H7 (cell line): Measurements from ENCODE around the gene PHF21A. TPM values are rescaled to one million over a fixed set of nuclear protein-coding genes. Genes with fewer than 3 reads are reported as not detected.
"Not testable (repeated sequence)": the region's sequence is repeated elsewhere in the genome, so short reads cannot be mapped to it uniquely, and the experiment has no call there.

Experiments used
- DNase-seq: peaks from one replicate; pipeline ENCODE4 v3.0.0; 2012
- H3K27me3 ChIP-seq: 2 replicates; pipeline ENCODE4 v1.6.0; 2011; ENCODE audit warnings: mild to moderate bottlenecking, low read length; ENCODE audit not compliant: control insufficient read depth, insufficient read depth
- H3K36me3 ChIP-seq: replicated peaks from 2 replicates; pipeline ENCODE4 v1.5.1; 2011; ENCODE audit warnings: low read length; ENCODE audit not compliant: control insufficient read depth, insufficient read depth
- H3K4me3 ChIP-seq: 2 replicates; pipeline ENCODE4 v1.5.1; 2011; ENCODE audit warnings: low read depth, mild to moderate bottlenecking, control low read depth, low read length, moderate library complexity; ENCODE audit not compliant: insufficient read depth
- total RNA-seq: library from RNA; depleted of rRNA; stranded (reverse); fragments of >200 nt; shearing (Covaris generic); gene quantifications from 2 replicates; pipeline ENCODE4 v1.2.3, GENCODE V29; 2014

Gene PHF21A
- total RNA-seq, 1 experiment from 2014 or later: 10.1 TPM

DNA sequence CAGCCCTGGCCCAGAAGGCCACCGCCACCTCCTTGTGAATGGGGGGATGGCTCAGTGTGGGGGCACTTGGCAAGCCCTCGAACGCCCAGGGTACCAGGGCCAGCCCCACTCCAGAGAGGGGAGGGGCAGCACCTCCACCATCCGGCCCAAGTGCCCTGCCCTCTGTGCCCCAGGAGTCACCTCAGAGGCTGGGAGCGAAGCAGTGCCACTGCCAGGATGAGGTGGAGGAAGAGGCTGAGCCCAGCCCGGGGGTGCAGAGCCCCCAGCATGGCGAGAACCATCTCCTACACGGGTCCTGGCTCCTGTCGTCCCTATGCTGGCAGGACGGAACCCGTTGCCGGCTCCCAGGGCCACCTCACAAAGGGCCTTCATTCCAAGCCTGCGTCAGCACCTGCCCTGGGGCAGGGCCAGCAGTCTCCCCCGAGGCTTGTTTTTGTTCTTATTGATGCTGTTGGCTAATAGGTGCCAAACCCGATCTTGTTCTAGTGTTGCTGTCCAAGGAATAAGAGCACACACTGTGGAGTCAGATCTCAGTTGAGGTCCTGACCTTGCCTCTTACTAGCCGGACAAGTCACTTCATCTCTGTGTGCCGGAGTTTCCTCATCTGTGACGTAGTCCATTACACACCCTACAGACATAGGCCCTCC is 214.2 kb downstream of the PHF21A start, which contains the start of gene FREY1:
TSS of gene FREY1 (minus strand) at position 307 of the 647 bp plus-strand sequence. CDS start at position 281, 26 bp downstream.
- peak; percentile 66 for DNase-seq
- Histone ChIP-seq H3K27me3 (no peaks in the 10 kb centered on the region), H3K4me3 (no peak within 1 kb of the TSS), H3K36me3 (peaks cover 10% of the 10 kb centered on the region)

DNA sequence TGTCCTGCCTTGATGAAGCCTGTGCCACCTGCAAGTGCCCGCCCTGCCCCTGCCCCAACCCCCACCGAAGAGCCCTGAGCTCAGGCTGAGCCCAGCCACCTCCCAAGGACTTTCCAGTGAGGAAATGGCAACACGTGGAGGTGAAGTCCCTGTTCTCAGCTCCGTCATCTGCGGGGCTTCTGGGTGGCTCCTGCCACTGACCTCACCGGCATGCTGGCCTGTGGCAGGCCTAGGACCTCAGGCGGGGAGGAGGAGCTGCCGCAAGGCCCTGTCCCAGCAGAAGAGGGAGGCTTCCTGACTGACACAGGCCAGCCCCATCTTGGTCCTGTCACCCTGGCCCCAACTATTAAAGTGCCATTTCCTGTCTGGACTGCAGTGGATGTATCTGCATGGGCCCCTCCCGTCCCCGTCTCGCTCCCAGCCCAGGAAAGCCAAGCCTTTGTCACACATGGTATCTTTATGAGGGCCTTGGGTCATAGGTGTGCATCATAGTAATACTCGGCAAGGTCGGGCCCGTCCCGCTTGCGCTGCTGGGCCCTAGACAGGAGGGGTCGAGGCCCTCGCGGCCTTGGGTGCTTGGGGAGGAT is 215.1 kb downstream of the PHF21A start:
- H3K36me3 ChIP-seq: peaks cover 9% of the 10 kb centered on the region
- no peaks in the 10 kb centered on the region; the same call in 1 of the 2 replicates for H3K27me3 ChIP-seq
- DNase-seq: no peak
- H3K4me3 ChIP-seq: no peak overlapping the region

DNA sequence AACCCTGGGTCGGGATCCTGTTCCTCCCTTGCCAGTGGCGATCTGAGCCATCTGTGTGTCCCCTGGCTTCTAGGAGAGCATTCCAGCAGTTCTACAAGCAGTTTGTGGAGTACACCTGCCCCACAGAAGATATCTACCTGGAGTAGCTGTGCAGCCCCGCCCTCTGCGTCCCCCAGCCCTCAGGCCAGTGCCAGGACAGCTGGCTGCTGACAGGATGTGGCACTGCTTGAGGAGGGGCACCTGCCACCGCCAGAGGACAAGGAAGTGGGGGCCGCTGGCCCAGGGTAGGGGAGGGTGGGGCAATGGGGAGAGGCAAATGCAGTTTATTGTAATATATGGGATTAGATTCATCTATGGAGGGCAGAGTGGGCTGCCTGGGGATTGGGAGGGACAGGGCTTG is 215.7 kb downstream of the PHF21A start:
- not testable (repeated sequence) for DNase-seq, H3K36me3 ChIP-seq, H3K4me3 ChIP-seq, H3K27me3 ChIP-seq

DNA sequence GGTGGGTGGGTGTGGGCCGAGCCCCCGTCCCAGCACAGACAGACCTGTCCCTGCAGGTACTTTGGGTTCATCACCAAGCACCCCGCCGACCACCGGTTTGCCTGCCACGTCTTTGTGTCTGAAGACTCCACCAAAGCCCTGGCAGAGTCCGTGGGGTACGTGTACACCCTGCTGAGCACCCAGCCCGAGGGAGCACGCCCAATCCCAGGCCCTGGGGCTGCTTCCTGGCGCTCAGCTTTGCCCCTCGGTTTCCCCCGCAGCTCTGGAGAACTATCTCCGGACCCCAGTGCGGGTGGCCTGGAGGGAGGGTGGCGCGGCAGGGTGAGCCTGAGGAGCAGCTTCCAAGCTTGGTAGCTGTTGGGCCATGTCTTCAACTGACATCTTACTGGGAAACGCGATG is 216.2 kb downstream of the PHF21A start:
- no peak for DNase-seq
- Histone ChIP-seq H3K36me3 (peaks cover 9% of the 10 kb centered on the region), H3K27me3 (peaks cover 6% of the 10 kb centered on the region)

DNA sequence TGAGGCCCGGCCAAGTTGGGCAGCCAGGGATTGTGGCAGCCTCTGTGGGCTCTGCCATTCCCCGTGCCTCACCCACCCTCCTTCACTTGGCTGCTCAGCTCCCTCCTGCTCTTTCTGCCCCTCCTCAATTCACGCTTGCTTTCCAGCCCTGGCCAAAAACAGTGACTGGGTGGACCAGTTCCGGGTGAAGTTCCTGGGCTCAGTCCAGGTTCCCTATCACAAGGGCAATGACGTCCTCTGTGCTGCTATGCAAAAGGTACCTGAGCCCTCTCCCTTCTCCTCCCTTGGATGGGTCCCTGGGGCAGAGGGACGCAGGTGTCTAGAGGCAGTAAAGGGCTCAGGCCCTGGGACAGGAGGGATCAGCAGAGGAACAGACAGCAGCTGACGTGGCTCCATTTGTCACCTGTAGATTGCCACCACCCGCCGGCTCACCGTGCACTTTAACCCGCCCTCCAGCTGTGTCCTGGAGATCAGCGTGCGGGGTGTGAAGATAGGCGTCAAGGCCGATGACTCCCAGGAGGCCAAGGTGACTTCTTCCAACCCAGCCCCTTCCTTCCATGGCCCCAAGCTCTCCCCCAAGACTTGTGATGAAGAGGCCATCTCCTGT is 216.8 kb downstream of the PHF21A start:
- peaks cover 6% of the 10 kb centered on the region for H3K27me3 ChIP-seq
- DNase-seq: no peak
- H3K4me3 ChIP-seq: no peak overlapping the region
- H3K36me3 ChIP-seq: peaks cover 9% of the 10 kb centered on the region

More for the DNA sequence above, 216.2 kb downstream of the PHF21A start:
- H3K4me3 ChIP-seq: no peak overlapping the region

DNA sequence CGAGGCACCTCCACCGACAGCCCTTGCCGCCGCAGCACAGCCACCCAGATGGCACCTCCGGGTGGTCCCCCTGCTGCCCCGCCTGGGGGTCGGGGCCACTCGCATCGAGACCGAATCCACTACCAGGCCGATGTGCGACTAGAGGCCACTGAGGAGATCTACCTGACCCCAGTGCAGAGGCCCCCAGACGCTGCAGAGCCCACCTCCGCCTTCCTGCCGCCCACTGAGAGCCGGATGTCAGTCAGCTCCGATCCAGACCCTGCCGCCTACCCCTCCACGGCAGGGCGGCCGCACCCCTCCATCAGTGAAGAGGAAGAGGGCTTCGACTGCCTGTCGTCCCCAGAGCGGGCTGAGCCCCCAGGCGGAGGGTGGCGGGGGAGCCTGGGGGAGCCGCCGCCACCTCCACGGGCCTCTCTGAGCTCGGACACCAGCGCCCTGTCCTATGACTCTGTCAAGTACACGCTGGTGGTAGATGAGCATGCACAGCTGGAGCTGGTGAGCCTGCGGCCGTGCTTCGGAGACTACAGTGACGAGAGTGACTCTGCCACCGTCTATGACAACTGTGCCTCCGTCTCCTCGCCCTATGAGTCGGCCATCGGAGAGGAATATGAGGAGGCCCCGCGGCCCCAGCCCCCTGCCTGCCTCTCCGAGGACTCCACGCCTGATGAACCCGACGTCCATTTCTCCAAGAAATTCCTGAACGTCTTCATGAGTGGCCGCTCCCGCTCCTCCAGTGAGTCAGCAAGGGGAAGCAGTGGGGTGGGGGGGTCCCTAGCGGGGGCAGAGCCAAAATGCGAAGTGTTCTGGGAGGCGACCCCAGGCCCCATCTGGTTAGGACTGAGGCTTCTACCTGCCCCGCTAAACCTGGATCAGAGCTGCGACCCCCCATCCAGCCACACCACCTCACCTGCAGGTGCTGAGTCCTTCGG is 218.5 kb downstream of the PHF21A start:
- Histone ChIP-seq H3K4me3 (no peak overlapping the region), H3K27me3 (peaks cover 6% of the 10 kb centered on the region), H3K36me3 (peaks cover 9% of the 10 kb centered on the region)
- DNase-seq: peak; percentile 55

DNA sequence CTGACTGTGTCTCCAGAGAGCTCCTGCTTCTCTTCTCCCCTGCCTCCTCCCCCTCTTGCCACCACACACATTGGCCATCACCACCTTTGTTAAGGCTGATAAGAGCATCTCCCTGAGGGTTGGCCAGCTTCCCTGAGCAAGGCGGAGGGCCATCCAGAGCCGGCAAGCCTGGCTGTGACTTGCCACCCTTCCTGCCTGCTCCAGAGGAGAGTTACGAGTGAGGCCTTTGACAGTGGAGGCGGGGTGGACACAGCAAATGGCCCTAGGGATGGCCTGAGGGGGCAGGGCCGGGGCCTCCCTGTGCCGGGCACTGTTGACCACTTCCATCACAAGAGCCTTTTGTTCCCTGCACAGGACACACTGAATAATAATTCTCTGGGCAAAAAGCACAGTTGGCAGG is 219.6 kb downstream of the PHF21A start:
- H3K36me3 ChIP-seq: peaks cover 9% of the 10 kb centered on the region
- H3K4me3 ChIP-seq: no peak overlapping the region
- peak; percentile 41 for DNase-seq
- peaks cover 6% of the 10 kb centered on the region for H3K27me3 ChIP-seq

DNA sequence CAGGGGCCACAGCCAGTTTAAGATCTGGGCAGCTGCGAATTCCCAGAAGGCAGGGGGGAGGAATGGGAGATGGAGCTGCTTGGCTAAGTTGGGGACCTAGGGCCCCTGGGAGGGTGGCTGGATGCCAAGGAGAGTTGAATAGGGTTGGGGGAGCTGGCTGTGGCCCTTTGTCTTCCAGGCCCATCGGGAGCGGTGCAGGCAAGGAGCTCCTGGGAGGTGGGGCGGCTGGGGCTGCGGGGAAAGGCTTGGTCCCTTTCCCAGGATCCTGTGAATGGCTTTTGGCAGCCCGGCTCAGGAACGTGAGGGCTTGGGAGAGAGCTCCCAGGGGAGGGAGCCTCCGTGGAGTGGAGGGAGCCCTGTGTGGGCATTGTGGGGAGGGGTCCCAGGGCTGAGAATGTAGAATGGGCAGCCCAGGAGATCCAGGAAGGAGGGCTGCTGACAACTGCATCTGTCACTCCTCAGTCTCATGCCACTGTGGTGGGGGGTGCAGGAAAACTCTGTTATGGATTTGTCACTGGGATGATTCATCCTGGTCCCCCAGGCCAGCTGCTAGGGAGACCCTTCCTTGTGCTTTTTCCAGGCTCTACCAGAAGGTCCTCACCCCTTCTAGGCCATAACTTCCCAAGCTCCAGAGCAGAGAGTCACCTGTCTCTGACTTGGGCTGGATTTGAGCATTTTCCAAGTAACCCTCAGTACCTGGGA is 220.2 kb downstream of the PHF21A start:
- peaks cover 6% of the 10 kb centered on the region for H3K27me3 ChIP-seq
- H3K4me3 ChIP-seq: peak overlapping the region; percentile 57; the same call in 1 of the 2 replicates
- peaks cover 9% of the 10 kb centered on the region for H3K36me3 ChIP-seq
- DNase-seq: peak; percentile 67

DNA sequence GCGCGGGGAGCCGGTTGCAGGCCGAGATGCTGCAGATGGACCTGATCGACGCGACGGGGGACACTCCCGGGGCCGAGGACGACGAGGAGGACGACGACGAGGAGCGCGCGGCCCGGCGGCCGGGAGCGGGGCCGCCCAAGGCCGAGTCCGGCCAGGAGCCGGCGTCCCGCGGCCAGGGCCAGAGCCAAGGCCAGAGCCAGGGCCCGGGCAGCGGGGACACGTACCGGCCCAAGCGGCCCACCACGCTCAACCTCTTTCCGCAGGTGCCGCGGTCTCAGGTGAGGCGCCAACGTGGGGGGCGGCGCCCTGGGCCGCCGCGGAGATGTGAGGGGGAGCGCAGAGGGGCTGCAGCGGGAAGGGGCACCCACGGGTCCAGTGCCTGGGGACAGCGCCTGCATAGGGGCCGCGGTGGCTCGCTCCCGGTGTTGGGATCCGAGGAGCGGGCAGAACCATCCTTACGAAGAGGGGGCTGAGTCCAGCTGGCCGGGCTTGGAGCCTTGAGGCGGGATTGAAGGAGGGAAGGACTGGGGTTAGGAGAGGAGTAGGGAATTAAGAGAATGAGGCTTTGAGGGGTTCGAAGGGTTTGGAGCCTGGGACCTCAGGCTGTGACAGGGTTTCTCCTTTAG is 221.0 kb downstream of the PHF21A start:
- H3K27me3 ChIP-seq, H3K36me3 ChIP-seq: not testable (repeated sequence)
- DNase-seq: peak; percentile 79
- peak overlapping the region; percentile 57 for H3K4me3 ChIP-seq

DNA sequence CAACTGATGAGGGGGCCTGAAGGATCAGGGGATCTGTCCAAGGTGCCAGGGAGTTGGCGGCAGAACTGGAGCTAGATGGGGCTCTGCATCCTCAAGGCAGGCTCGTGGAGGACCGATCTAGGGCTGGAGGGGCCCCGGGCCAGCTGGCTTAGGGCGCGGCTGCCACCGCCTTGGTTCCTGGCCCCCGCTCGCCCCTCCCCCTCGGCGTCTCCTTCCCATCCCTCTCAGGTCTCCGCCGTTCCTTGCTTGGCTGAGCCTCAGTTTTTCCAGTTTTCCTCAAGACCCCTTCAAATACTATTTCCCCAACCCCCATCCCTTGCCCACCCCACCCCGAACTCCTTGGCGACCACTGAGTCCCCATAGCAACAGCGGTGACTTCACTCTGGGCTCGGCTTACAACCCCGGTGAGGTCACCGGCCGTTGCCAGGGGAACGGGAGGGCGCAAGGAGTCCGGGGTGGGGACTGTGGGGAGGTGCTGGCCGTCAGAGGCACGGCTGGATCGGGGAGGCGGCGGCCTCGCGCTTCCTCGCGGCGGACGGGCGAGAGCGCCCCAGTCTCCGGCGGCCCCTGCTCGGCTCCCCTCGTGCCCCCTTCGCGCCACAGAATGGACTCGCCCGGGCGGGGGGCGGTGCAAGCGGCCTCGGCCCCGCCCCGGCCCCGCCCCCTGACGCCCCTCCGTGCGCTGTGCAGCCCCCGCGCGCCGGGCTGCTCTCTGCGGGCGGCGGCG is 221.6 kb downstream of the PHF21A start:
- Histone ChIP-seq H3K36me3 (peaks cover 9% of the 10 kb centered on the region), H3K27me3 (peaks cover 6% of the 10 kb centered on the region), H3K4me3 (peak overlapping the region; percentile 57)
- DNase-seq: peak; percentile 98

DNA sequence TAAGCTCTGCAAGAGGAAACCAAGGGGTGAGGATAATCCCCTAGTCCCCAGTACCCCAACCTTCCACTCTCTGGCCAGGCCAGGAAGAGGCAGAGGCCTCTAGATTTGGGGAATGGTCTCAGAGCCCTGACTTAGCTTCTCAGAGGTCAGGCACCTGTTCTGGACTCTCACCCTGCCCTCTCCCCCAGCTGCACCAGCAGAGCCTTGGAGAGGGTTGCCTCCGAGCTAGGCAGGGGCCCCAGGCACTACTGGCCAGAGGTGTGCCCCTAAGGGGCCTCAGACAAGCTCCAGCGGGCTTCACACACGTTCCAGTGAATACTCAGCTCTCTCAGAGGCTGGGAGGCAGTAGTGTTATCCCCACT is 222.2 kb downstream of the PHF21A start:
- Histone ChIP-seq H3K27me3 (peaks cover 6% of the 10 kb centered on the region), H3K4me3 (no peak overlapping the region; the same call in 1 of the 2 replicates), H3K36me3 (peaks cover 6% of the 10 kb centered on the region)
- no peak for DNase-seq

DNA sequence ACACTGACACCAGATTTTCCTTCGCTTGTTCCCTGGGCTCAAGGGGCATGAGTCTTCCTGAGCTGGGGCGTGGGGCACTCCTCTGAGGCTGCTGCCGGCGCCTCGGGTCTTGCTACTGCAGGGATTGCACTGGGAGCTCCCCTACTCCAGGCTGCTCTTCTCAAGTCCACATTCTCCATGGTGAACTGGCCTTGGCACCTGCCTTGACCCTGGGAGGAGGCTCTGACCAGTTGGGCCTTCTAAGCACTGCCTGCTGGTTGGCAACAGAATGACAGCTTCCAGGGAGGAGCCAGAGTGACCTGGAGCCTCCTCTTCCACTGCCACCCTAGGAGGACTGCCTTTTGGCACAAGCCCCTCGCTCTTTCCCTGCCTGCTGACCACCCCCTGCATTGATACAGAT is 223.7 kb downstream of the PHF21A start:
- no peak overlapping the region for H3K4me3 ChIP-seq
- H3K36me3 ChIP-seq: no peaks in the 10 kb centered on the region
- H3K27me3 ChIP-seq: peaks cover 6% of the 10 kb centered on the region
- DNase-seq: peak; percentile 54

DNA sequence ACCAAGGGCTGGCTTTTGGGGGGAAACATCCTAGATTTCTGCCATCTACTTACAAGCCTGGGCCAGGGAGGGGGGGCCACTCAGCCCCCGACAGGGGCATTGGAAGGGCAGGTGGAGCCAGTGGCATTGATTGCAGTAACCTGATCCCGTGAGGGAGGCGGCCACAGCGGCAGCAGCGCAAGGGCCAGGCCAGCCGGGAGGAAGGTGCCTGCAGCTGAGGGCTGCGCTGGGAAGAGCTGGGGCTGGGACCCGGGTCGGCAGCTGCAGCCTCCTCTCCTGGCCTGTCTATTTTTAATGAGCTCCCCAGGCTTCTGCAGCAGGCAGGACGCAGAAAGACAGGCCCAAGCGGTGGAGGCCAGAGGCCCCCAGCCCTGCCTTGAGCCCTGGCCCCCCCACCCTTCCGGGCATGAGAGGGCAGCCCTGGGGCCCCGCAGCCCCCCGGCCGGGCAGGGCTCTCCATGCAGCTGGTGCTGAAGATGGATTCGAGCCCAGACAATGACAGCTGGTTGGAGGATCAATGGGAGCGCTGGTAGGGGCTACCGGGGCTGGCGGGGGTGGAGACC is 224.8 kb downstream of the PHF21A start:
- no peak overlapping the region for H3K4me3 ChIP-seq
- DNase-seq: peak; percentile 94
- H3K36me3 ChIP-seq: no peaks in the 10 kb centered on the region
- H3K27me3 ChIP-seq: peaks cover 6% of the 10 kb centered on the region
